Neural cell (in vitro differentiated cells): ENCODE results near the gene DZIP3. TPM values are rescaled to one million over a fixed set of nuclear protein-coding genes. Genes with fewer than 3 reads are reported as not detected.

Experiments used
- H2AFZ ChIP-seq: fragments of 200-600, 300-800 bp; sonication (generic), shearing (Covaris generic); 2 replicates; pipeline ENCODE4 v1.6.0; 2014; ENCODE audit warnings: low read depth, mild to moderate bottlenecking, antibody characterized with exemption, low read length, moderate library complexity
- H3F3A ChIP-seq: fragments of 200-600 bp; shearing (Covaris generic); 2 replicates; pipeline ENCODE4 v1.6.1; 2016; ENCODE audit warnings: mild to moderate bottlenecking, moderate library complexity, mixed read lengths, antibody characterized with exemption, low read length; ENCODE audit not compliant: insufficient read depth, poor library complexity, severe bottlenecking
- H3K27ac ChIP-seq: fragments of 200-600, 300-800 bp; sonication (generic), shearing (Covaris generic); 2 replicates; pipeline ENCODE4 v1.5.1; 2014; ENCODE audit warnings: mild to moderate bottlenecking, low read length, moderate library complexity
- H3K27me3 ChIP-seq: fragments of 300-800, 200-600 bp; sonication (generic), shearing (Covaris generic); 2 replicates; pipeline ENCODE4 v1.6.0; 2014; ENCODE audit warnings: mild to moderate bottlenecking, low read depth, low read length, moderate library complexity; ENCODE audit not compliant: insufficient read depth
- H3K36me3 ChIP-seq: fragments of 300-800, 200-600 bp; sonication (generic), shearing (Covaris generic); 2 replicates; pipeline ENCODE4 v1.5.1; 2014; ENCODE audit warnings: mild to moderate bottlenecking, antibody characterized with exemption, low read length, moderate library complexity; ENCODE audit not compliant: insufficient read depth
- H3K4me2 ChIP-seq: fragments of 300-800, 200-600 bp; sonication (generic), shearing (Covaris generic); 2 replicates; pipeline ENCODE4 v1.6.0; 2014; ENCODE audit warnings: mild to moderate bottlenecking, low read length
- H3K4me3 ChIP-seq: fragments of 300-800, 200-600 bp; sonication (generic), shearing (Covaris generic); 2 replicates; pipeline ENCODE4 v1.5.1; 2014; ENCODE audit warnings: mild to moderate bottlenecking, low read length, moderate library complexity
- H3K79me2 ChIP-seq: fragments of 200-600 bp; shearing (Covaris generic); replicated peaks from 2 replicates; pipeline ENCODE4 v1.6.0; 2014; ENCODE audit warnings: mild to moderate bottlenecking, low read length, moderate library complexity; ENCODE audit not compliant: insufficient read depth
- H3K9ac ChIP-seq: fragments of 300-800, 200-600 bp; sonication (generic), shearing (Covaris generic); 2 replicates; pipeline ENCODE4 v1.6.1; 2016; ENCODE audit warnings: mild to moderate bottlenecking, low read length, mixed read lengths
- H3K9me2 ChIP-seq: fragments of 200-600 bp; shearing (Covaris generic); 2 replicates; pipeline ENCODE4 v1.6.1; 2016; ENCODE audit warnings: mild to moderate bottlenecking, low read length, mixed read lengths; ENCODE audit not compliant: insufficient read depth
- H3K9me3 ChIP-seq: fragments of 200-600, 300-800 bp; sonication (generic), shearing (Covaris generic); 2 replicates; pipeline ENCODE4 v1.6.1; 2016; ENCODE audit warnings: mild to moderate bottlenecking, mixed run types, low read length, moderate library complexity, mixed read lengths
- H4K20me1 ChIP-seq: fragments of 200-600 bp; shearing (Covaris generic); 2 replicates; pipeline ENCODE4 v1.6.1; 2016; ENCODE audit warnings: mild to moderate bottlenecking, mixed run types; ENCODE audit not compliant: insufficient read depth
- CTCF ChIP-seq: fragments of 450-650 bp; IDR thresholded peaks from 2 replicates; pipeline ENCODE4 v1.5.1; 2014; ENCODE audit warnings: antibody characterized with exemption, mild to moderate bottlenecking, moderate library complexity; ENCODE audit not compliant: poor library complexity, severe bottlenecking
- EP300 ChIP-seq: fragments of 450-650 bp; conservative IDR thresholded peaks from 2 replicates; pipeline ENCODE4 v1.6.1; 2014; ENCODE audit warnings: antibody characterized with exemption, mild to moderate bottlenecking, moderate library complexity; ENCODE audit not compliant: poor library complexity, severe bottlenecking
- EZH2 ChIP-seq: fragments of 200-600, 300-800 bp; shearing (Covaris generic), sonication (generic); IDR thresholded peaks from 2 replicates; pipeline ENCODE4 v1.6.1; 2014; ENCODE audit warnings: antibody characterized with exemption, low read length, borderline replicate concordance, mild to moderate bottlenecking; ENCODE audit not compliant: insufficient read depth, poor library complexity, severe bottlenecking
- MXI1 ChIP-seq: fragments of 450-650 bp; conservative IDR thresholded peaks from 2 replicates; pipeline ENCODE4 v1.6.1; 2014; ENCODE audit warnings: antibody characterized with exemption, mild to moderate bottlenecking; ENCODE audit not compliant: poor library complexity, severe bottlenecking
- POLR2AphosphoS5 ChIP-seq: IDR thresholded peaks from 2 replicates; pipeline ENCODE4 v1.6.1; 2012
- RAD21 ChIP-seq: fragments of 450-650 bp; conservative IDR thresholded peaks from 2 replicates; pipeline ENCODE4 v1.6.1; 2014; ENCODE audit warnings: antibody characterized with exemption, mild to moderate bottlenecking, moderate library complexity
- SMC3 ChIP-seq: fragments of 450-650 bp; conservative IDR thresholded peaks from 2 replicates; pipeline ENCODE4 v1.6.1; 2014; ENCODE audit warnings: antibody characterized with exemption, mild to moderate bottlenecking, moderate library complexity; ENCODE audit not compliant: poor library complexity
- TAF1 ChIP-seq: IDR thresholded peaks from 2 replicates; pipeline ENCODE4 v1.6.1; 2012; ENCODE audit warnings: low read depth
- polyA plus RNA-seq: library from polyadenylated mRNA; depleted of rRNA; stranded (reverse); fragments of >200 nt; gene quantifications from 2 replicates; pipeline ENCODE4 v1.2.3, GENCODE V29; 2014
- TF ChIP-seq, protein P1 (sequence below): IDR thresholded peaks from 2 replicates; pipeline ENCODE4 v1.6.1; 2012; ENCODE audit warnings: borderline replicate concordance

DZIP3 gene
- polyA plus RNA-seq, 1 donor from 2014 or later = 52.5 TPM

GRCh38 chr3:108722724-108723123 lies 133.2 kb downstream of the DZIP3 start:
- H3K4me2 ChIP-seq = no peak overlapping the region
- no peaks in the 10 kb centered on the region for H3K79me2 ChIP-seq
- no peaks in the 10 kb centered on the region for H3F3A ChIP-seq
- no peak for TF ChIP-seq EP300
- no peak for TF ChIP-seq MXI1
- TF ChIP-seq RAD21 = no peak
- TF ChIP-seq SMC3 = no peak
- no peak for TF ChIP-seq POLR2AphosphoS5
- no peak for TF ChIP-seq EZH2
- TF ChIP-seq, protein P1, sequence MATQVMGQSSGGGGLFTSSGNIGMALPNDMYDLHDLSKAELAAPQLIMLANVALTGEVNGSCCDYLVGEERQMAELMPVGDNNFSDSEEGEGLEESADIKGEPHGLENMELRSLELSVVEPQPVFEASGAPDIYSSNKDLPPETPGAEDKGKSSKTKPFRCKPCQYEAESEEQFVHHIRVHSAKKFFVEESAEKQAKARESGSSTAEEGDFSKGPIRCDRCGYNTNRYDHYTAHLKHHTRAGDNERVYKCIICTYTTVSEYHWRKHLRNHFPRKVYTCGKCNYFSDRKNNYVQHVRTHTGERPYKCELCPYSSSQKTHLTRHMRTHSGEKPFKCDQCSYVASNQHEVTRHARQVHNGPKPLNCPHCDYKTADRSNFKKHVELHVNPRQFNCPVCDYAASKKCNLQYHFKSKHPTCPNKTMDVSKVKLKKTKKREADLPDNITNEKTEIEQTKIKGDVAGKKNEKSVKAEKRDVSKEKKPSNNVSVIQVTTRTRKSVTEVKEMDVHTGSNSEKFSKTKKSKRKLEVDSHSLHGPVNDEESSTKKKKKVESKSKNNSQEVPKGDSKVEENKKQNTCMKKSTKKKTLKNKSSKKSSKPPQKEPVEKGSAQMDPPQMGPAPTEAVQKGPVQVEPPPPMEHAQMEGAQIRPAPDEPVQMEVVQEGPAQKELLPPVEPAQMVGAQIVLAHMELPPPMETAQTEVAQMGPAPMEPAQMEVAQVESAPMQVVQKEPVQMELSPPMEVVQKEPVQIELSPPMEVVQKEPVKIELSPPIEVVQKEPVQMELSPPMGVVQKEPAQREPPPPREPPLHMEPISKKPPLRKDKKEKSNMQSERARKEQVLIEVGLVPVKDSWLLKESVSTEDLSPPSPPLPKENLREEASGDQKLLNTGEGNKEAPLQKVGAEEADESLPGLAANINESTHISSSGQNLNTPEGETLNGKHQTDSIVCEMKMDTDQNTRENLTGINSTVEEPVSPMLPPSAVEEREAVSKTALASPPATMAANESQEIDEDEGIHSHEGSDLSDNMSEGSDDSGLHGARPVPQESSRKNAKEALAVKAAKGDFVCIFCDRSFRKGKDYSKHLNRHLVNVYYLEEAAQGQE = no peak
- no peak for TF ChIP-seq TAF1
- TF ChIP-seq CTCF = no peak
- no peak overlapping the region for H2AFZ ChIP-seq
- no peaks in the 10 kb centered on the region for H3K9me3 ChIP-seq
- H3K36me3 ChIP-seq = no peaks in the 10 kb centered on the region
- H3K4me3 ChIP-seq = no peak overlapping the region
- no peak overlapping the region for H3K9ac ChIP-seq
- no peaks in the 10 kb centered on the region for H3K27me3 ChIP-seq
- no peaks in the 10 kb centered on the region for H3K9me2 ChIP-seq
- no peaks in the 10 kb centered on the region for H4K20me1 ChIP-seq
- H3K27ac ChIP-seq = no peak overlapping the region

DNA sequence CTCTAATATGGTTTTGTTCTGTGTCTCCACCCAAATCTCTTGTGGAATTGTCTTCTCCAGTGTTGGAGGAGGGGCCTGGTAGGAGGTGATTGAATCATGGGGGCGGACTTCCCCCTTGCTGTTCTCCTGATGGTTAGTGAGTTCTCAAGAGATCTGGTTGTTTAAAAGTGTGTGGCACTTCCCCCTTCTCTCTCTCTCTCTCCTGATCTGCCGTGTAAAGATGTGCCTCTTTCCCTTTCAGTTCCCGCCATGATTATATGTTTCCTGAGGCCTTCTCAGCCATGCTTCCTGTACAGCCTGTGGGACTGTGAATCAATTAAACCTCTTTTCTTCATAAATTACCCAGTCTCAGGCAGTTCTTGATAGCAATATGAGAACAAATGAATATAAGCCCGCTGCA lies 134.6 kb downstream of the DZIP3 start:
- no peaks in the 10 kb centered on the region for H3K9me2 ChIP-seq
- H3K27me3 ChIP-seq = no peaks in the 10 kb centered on the region
- no peaks in the 10 kb centered on the region for H4K20me1 ChIP-seq
- TF ChIP-seq, protein P1 = no peak
- TF ChIP-seq CTCF (no peak), POLR2AphosphoS5 (no peak), EZH2 (no peak), RAD21 (no peak), MXI1 (no peak), EP300 (no peak), SMC3 (no peak), TAF1 (no peak)
- H3K9ac ChIP-seq = no peak overlapping the region
- H3K4me3 ChIP-seq = no peak overlapping the region
- no peak overlapping the region for H3K27ac ChIP-seq
- H2AFZ ChIP-seq = no peak overlapping the region
- H3K4me2 ChIP-seq = no peak overlapping the region
- no peaks in the 10 kb centered on the region for H3K36me3 ChIP-seq
- no peaks in the 10 kb centered on the region for H3K9me3 ChIP-seq
- H3F3A ChIP-seq = no peaks in the 10 kb centered on the region
- H3K79me2 ChIP-seq = no peaks in the 10 kb centered on the region
